ENCODE results near the gene IFT43.

IFT43 gene

GRCh38 chr14:75976826-75977581 is 8.6 kb upstream of the IFT43 start:
- Histone ChIP-seq H3K4me1 (ENCODE audit: low read depth, poor library complexity, severe bottlenecking) (peaks cover 5% of the 10 kb centered on the region), H3K4me2 (no peak overlapping the region), H3K27me3 (ENCODE audit: insufficient read depth, low read depth) (no peaks in the 10 kb centered on the region), H3K4me3 (IDR thresholded peaks at IDR 0.05; ENCODE audit: insufficient read depth, low read depth, low read length) (no peak overlapping the region), H3K9ac (no peak overlapping the region), H3K27ac (no peak overlapping the region), H4K20me1 (ENCODE audit: insufficient read depth) (no peaks in the 10 kb centered on the region), H3K79me2 (ENCODE audit: insufficient read depth, low read depth) (no peaks in the 10 kb centered on the region), H3K36me3 (ENCODE audit: insufficient read depth) (no peaks in the 10 kb centered on the region), H2AFZ (ENCODE audit: low read depth) (no peak overlapping the region)
- TF ChIP-seq, protein P1, sequence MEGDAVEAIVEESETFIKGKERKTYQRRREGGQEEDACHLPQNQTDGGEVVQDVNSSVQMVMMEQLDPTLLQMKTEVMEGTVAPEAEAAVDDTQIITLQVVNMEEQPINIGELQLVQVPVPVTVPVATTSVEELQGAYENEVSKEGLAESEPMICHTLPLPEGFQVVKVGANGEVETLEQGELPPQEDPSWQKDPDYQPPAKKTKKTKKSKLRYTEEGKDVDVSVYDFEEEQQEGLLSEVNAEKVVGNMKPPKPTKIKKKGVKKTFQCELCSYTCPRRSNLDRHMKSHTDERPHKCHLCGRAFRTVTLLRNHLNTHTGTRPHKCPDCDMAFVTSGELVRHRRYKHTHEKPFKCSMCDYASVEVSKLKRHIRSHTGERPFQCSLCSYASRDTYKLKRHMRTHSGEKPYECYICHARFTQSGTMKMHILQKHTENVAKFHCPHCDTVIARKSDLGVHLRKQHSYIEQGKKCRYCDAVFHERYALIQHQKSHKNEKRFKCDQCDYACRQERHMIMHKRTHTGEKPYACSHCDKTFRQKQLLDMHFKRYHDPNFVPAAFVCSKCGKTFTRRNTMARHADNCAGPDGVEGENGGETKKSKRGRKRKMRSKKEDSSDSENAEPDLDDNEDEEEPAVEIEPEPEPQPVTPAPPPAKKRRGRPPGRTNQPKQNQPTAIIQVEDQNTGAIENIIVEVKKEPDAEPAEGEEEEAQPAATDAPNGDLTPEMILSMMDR (conservative IDR thresholded peaks at IDR 0.05; ENCODE audit: low read depth, low read length), result no peak

- H3K4me1 ChIP-seq (ENCODE audit: low read depth, poor library complexity, severe bottlenecking), result peaks cover 5% of the 10 kb centered on the region
- TF ChIP-seq, protein P1 (conservative IDR thresholded peaks at IDR 0.05; ENCODE audit: low read depth, low read length), result no peak
- no peak overlapping the region for H3K27ac ChIP-seq
- H2AFZ ChIP-seq (ENCODE audit: low read depth), result no peak overlapping the region
- H3K4me2 ChIP-seq, result no peak overlapping the region
- no peaks in the 10 kb centered on the region for H3K27me3 ChIP-seq (ENCODE audit: insufficient read depth, low read depth)
- no peak overlapping the region for H3K9ac ChIP-seq
- H4K20me1 ChIP-seq (ENCODE audit: insufficient read depth), result no peaks in the 10 kb centered on the region
- no peaks in the 10 kb centered on the region for H3K79me2 ChIP-seq (ENCODE audit: insufficient read depth, low read depth)
- H3K36me3 ChIP-seq (ENCODE audit: insufficient read depth), result no peaks in the 10 kb centered on the region
- H3K4me3 ChIP-seq (IDR thresholded peaks at IDR 0.05; ENCODE audit: insufficient read depth, low read depth, low read length), result no peak overlapping the region
These were observed 8.0 kb upstream of the IFT43 start for GRCh38 chr14:75977582-75977943.

DNA sequence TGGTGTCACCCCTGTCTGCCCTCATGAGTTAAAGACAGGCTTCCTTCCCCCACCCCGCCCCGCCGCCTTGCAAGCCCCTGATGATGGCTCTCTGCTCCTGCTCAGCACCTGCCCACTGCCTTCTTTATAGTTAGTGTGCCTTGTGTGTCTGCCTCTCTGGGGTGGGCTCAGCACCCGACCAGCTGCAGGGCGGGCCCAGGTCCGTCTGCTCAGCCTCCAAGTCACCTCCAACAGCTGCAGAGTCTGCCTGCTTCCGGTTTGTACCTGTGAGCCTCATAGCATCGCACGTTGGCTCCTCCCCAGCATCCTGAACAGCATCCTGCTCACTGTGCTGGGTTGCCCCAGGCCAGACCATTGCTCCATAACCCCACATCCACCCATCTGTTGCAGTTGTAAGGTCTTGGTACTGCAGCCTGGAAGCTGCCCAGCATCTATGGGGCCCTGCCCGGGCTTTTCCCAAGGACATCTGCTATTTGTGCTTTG is 7.3 kb upstream of the IFT43 start:
- no peak overlapping the region for H3K4me2 ChIP-seq
- H3K4me1 ChIP-seq (ENCODE audit: low read depth, poor library complexity, severe bottlenecking), result peaks cover 10% of the 10 kb centered on the region
- no peak overlapping the region for H3K9ac ChIP-seq
- H3K4me3 ChIP-seq (IDR thresholded peaks at IDR 0.05; ENCODE audit: insufficient read depth, low read depth, low read length), result no peak overlapping the region
- H3K27me3 ChIP-seq (ENCODE audit: insufficient read depth, low read depth), result no peaks in the 10 kb centered on the region
- H3K36me3 ChIP-seq (ENCODE audit: insufficient read depth), result no peaks in the 10 kb centered on the region
- H4K20me1 ChIP-seq (ENCODE audit: insufficient read depth), result no peaks in the 10 kb centered on the region
- no peak overlapping the region for H2AFZ ChIP-seq (ENCODE audit: low read depth)
- no peaks in the 10 kb centered on the region for H3K79me2 ChIP-seq (ENCODE audit: insufficient read depth, low read depth)
- no peak overlapping the region for H3K27ac ChIP-seq
- TF ChIP-seq, protein P1 (conservative IDR thresholded peaks at IDR 0.05; ENCODE audit: low read depth, low read length), result no peak

DNA sequence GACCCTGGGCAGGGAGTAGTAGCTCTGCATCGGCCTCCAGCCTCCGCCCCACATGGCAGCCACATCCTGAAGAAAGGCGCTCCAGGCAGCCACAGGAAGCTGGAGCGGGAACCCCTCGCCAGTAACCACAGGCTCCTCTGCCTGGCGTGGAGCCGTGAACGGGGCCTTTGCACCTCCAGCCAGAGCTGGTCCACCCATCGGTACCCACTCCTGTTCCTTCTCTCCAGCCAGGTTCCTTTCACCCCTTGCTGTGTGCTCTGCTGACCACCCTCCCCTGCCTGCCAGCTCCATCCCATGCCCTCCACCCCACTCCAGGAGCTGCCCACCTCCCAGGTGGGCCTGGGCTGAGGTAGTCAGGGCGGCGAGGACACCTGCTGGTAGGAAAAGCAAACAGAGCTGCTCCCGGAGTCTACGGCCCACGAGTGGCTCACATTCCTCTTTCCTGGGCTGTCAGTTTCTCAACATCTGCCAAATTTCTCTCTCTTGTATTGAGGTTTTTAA is 6.4 kb upstream of the IFT43 start:
- H3K4me1 ChIP-seq (ENCODE audit: low read depth, poor library complexity, severe bottlenecking), result peaks cover 11% of the 10 kb centered on the region
- TF ChIP-seq, protein P1 (conservative IDR thresholded peaks at IDR 0.05; ENCODE audit: low read depth, low read length), result peak; percentile 48
- no peak overlapping the region for H3K9ac ChIP-seq
- no peaks in the 10 kb centered on the region for H3K27me3 ChIP-seq (ENCODE audit: insufficient read depth, low read depth)
- no peaks in the 10 kb centered on the region for H3K79me2 ChIP-seq (ENCODE audit: insufficient read depth, low read depth)
- no peaks in the 10 kb centered on the region for H4K20me1 ChIP-seq (ENCODE audit: insufficient read depth)
- H3K4me2 ChIP-seq, result no peak overlapping the region
- H2AFZ ChIP-seq (ENCODE audit: low read depth), result no peak overlapping the region
- no peak overlapping the region for H3K4me3 ChIP-seq (IDR thresholded peaks at IDR 0.05; ENCODE audit: insufficient read depth, low read depth, low read length)
- H3K36me3 ChIP-seq (ENCODE audit: insufficient read depth), result no peaks in the 10 kb centered on the region
- no peak overlapping the region for H3K27ac ChIP-seq

Data from KMS-11 (cell line).